ENCODE measurements around the gene CTXND1.

The CTXND1 gene

GRCh38 chr15:80217327-80217900, 34.6 kb downstream of the CTXND1 start (continued):
- TF ChIP-seq ZNF157 (tag by site-specific recombination; IDR thresholded peaks at IDR 0.05) (no peak), ZNF521 (tag by site-specific recombination; IDR thresholded peaks at IDR 0.05) (no peak), ZBTB11 (tag by site-specific recombination; conservative IDR thresholded peaks at IDR 0.05; ENCODE audit: low read depth) (peak; percentile 74), ZNF398 (tag by site-specific recombination; IDR thresholded peaks at IDR 0.05) (no peak), REST (tag by site-specific recombination; IDR thresholded peaks at IDR 0.05) (peak; percentile 72), ZSCAN5A (tag by site-specific recombination; IDR thresholded peaks at IDR 0.05) (no peak), ZNF785 (tag by site-specific recombination; IDR thresholded peaks at IDR 0.05) (no peak), ZNF529 (tag by site-specific recombination; IDR thresholded peaks at IDR 0.05; ENCODE audit: insufficient replicate concordance) (no peak), ZNF704 (tag by site-specific recombination; IDR thresholded peaks at IDR 0.05) (no peak), ZNF623 (tag by site-specific recombination; IDR thresholded peaks at IDR 0.05) (peak; percentile 71), ZNF629 (tag by site-specific recombination; IDR thresholded peaks at IDR 0.05) (peak; percentile 44; the same call in 1 of the 2 replicates), ZNF792 (tag by site-specific recombination; IDR thresholded peaks at IDR 0.05) (no peak), ZNF335 (tag by site-specific recombination; conservative IDR thresholded peaks at IDR 0.05) (no peak), ZSCAN4 (tag by site-specific recombination; IDR thresholded peaks at IDR 0.05) (no peak), ZSCAN18 (tag by site-specific recombination; IDR thresholded peaks at IDR 0.05) (no peak), ZNF548 (tag by site-specific recombination; IDR thresholded peaks at IDR 0.05) (no peak), ZNF2 (tag by site-specific recombination; IDR thresholded peaks at IDR 0.05) (no peak), ZNF639 (tag by site-specific recombination; IDR thresholded peaks at IDR 0.05) (no peak), ZNF596 (tag by site-specific recombination; IDR thresholded peaks at IDR 0.05) (no peak), HOXA7 (CRISPR knock-in tag; IDR thresholded peaks at IDR 0.05; ENCODE audit: borderline replicate concordance) (no peak), ZNF701 (tag by site-specific recombination; IDR thresholded peaks at IDR 0.05) (no peak), ZNF791 (tag by site-specific recombination; IDR thresholded peaks at IDR 0.05) (no peak), ZBTB1 (tag by site-specific recombination; IDR thresholded peaks at IDR 0.05) (no peak)

Data from HEK293 (cell line).